NCI-H2029 (cell line): Measurements from ENCODE around the gene ERBB2.
A peak's percentile ranks its signal among the peaks of the same experiment; 100 is the strongest.
"Not testable (repeated sequence)": the region's sequence is repeated elsewhere in the genome, so short reads cannot be mapped to it uniquely, and the experiment has no call there.

Source experiments
- DNase-seq: peaks from one replicate; lab custom pipeline; 2025; lab: John Stamatoyannopoulos, UW

Gene ERBB2

GRCh38 chr17:39763051-39763820 is 63.4 kb downstream of the ERBB2 start:
- no peak for DNase-seq

GRCh38 chr17:39764171-39764570 is 64.3 kb downstream of the ERBB2 start:
- DNase-seq = not testable (repeated sequence)

- no peak for DNase-seq
Measured at GRCh38 chr17:39765175-39765574, 65.3 kb downstream of the ERBB2 start.

- DNase-seq = no peak
Measured at GRCh38 chr17:39765766-39766165, 65.9 kb downstream of the ERBB2 start.

- DNase-seq = no peak
Measured at GRCh38 chr17:39767147-39767546, 67.3 kb downstream of the ERBB2 start.

GRCh38 chr17:39769974-39770587 is 70.2 kb downstream of the ERBB2 start:
- peak; percentile 53 for DNase-seq

GRCh38 chr17:39772415-39772814 is 72.6 kb downstream of the ERBB2 start:
- DNase-seq = no peak

- no peak for DNase-seq
Measured at GRCh38 chr17:39772987-39773934, 73.4 kb downstream of the ERBB2 start.

- DNase-seq = no peak
Measured at GRCh38 chr17:39774047-39774446, 74.2 kb downstream of the ERBB2 start.

- DNase-seq = no peak
Measured at GRCh38 chr17:39775031-39775430, 75.2 kb downstream of the ERBB2 start.

- DNase-seq = no peak
Measured at GRCh38 chr17:39776252-39776651, 76.4 kb downstream of the ERBB2 start.

GRCh38 chr17:39777534-39778365 is 77.9 kb downstream of the ERBB2 start:
- DNase-seq = no peak
